ENCODE results near the gene CITED1.

DNA sequence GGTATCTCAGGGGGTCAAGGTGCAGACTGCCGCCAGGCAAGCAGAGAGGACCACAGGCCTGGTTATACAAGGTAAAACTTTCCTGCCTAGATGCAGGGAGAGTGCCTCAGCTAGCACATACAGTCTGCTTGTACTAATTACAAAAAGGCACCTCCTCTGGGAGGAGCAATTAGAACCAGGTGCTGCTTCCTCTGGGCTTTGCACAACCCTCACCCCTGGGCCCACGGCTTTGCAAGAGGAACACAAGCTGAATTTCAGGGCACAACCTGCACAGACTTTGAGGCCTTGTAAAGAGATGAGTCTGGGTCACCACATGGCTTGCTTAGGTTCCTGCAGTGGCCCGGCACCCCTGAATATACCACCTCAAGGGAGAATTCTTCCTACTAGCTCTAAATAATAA lies 9.2 kb upstream of the CITED1 start:
- TF ChIP-seq, protein P1, sequence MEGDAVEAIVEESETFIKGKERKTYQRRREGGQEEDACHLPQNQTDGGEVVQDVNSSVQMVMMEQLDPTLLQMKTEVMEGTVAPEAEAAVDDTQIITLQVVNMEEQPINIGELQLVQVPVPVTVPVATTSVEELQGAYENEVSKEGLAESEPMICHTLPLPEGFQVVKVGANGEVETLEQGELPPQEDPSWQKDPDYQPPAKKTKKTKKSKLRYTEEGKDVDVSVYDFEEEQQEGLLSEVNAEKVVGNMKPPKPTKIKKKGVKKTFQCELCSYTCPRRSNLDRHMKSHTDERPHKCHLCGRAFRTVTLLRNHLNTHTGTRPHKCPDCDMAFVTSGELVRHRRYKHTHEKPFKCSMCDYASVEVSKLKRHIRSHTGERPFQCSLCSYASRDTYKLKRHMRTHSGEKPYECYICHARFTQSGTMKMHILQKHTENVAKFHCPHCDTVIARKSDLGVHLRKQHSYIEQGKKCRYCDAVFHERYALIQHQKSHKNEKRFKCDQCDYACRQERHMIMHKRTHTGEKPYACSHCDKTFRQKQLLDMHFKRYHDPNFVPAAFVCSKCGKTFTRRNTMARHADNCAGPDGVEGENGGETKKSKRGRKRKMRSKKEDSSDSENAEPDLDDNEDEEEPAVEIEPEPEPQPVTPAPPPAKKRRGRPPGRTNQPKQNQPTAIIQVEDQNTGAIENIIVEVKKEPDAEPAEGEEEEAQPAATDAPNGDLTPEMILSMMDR (IDR thresholded peaks at IDR 0.05): no peak
- TF ChIP-seq EP300 (IDR thresholded peaks at IDR 0.05) (no peak), POLR2A (IDR thresholded peaks at IDR 0.05; ENCODE audit: low read depth) (no peak), POLR2AphosphoS5 (IDR thresholded peaks at IDR 0.05) (no peak)
